Measurements from ENCODE around the gene ADIPOQ. TPM values are rescaled to one million over a fixed set of nuclear protein-coding genes. Genes with fewer than 3 reads are reported as not detected.

The ADIPOQ gene
- total and polyA plus RNA-seq, 2 of the 13 experiments (the other 11 are each of a cell fraction or from before 2014, with no cell fraction given) = not detected

DNA sequence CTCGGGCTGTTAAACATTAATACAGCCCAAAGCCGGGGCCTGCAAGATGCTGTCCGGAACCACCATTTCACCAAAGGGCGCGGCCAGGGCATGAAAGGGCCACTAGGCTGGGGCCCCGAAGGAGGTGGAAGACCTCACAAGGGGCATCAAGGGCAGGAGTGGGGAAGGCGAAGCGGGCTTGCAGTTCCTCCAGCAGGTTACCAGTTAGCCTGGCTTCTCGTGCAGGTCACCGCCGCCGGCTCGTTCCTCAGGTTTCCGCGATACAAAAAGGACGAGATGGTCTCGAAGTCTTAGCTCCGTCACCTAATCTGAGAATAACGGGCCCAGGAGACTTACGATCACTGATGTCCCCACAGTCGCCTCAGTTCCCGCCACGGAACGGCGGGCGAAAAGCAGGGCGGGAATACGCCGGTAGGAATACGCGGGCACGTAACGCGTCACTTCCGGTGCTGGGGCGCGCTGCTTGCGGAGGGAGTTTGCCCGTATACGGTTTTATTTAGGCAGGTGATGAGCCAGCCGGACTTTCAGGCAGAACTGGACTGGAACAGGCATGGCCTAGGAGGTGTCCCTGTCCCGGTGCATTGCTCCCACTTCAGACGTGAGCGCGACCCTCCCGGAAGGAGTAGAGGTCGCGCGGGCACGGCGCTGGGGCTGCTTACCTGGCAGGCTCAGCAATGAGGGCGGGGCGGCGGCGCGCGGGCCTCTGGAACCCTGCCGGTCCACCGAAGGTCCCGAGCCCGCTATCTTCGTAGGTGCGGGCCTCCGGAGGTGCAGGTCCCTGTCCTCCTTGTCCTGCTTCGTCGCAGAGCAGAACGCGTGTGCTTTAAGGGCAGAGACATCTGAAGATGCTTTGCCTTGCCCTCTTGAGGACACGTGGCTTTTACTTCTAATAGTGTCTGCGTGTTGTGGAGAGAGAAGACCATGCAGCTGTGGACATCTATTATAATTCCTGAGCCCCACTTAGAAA is 36.1 kb upstream of the ADIPOQ start, which contains the start of gene RFC4 (continued):
- TF ChIP-seq, protein P1, sequence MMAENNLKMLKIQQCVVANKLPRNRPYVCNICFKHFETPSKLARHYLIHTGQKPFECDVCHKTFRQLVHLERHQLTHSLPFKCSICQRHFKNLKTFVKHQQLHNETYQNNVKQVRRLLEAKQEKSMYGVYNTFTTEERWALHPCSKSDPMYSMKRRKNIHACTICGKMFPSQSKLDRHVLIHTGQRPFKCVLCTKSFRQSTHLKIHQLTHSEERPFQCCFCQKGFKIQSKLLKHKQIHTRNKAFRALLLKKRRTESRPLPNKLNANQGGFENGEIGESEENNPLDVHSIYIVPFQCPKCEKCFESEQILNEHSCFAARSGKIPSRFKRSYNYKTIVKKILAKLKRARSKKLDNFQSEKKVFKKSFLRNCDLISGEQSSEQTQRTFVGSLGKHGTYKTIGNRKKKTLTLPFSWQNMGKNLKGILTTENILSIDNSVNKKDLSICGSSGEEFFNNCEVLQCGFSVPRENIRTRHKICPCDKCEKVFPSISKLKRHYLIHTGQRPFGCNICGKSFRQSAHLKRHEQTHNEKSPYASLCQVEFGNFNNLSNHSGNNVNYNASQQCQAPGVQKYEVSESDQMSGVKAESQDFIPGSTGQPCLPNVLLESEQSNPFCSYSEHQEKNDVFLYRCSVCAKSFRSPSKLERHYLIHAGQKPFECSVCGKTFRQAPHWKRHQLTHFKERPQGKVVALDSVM (CRISPR knock-in tag; IDR thresholded peaks at IDR 0.05) = peak; percentile 46; the same call in 1 of the 2 replicates
- TF ChIP-seq ELF4 (CRISPR knock-in tag; IDR thresholded peaks at IDR 0.05; ENCODE audit: borderline replicate concordance) = peak; percentile 95; the same call in 1 of the 2 replicates
- TF ChIP-seq, protein P2, sequence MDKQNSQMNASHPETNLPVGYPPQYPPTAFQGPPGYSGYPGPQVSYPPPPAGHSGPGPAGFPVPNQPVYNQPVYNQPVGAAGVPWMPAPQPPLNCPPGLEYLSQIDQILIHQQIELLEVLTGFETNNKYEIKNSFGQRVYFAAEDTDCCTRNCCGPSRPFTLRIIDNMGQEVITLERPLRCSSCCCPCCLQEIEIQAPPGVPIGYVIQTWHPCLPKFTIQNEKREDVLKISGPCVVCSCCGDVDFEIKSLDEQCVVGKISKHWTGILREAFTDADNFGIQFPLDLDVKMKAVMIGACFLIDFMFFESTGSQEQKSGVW (CRISPR knock-in tag; IDR thresholded peaks at IDR 0.05; ENCODE audit: borderline replicate concordance) = no peak
- peak; percentile 44; the same call in 1 of the 2 replicates for TF ChIP-seq ZSCAN21 (CRISPR knock-in tag; IDR thresholded peaks at IDR 0.05; ENCODE audit: borderline replicate concordance)
- no peak for TF ChIP-seq ZNF10 (CRISPR knock-in tag; IDR thresholded peaks at IDR 0.05; ENCODE audit: borderline replicate concordance, low read depth)
- TF ChIP-seq NCOA2 (CRISPR knock-in tag; IDR thresholded peaks at IDR 0.05) = peak; percentile 65
- no peak for TF ChIP-seq RAD51 (IDR thresholded peaks at IDR 0.05; ENCODE audit: borderline replicate concordance)
- TF ChIP-seq JUN (CRISPR knock-in tag; IDR thresholded peaks at IDR 0.05) = no peak; the same call in 1 of the 2 replicates
- no peak for TF ChIP-seq ZNF207 (IDR thresholded peaks at IDR 0.05; ENCODE audit: borderline replicate concordance)
- 0 out of 2 replicates have a peak, but pooled peaks have one; percentile 10 for TF ChIP-seq ZFP37 (CRISPR knock-in tag; IDR thresholded peaks at IDR 0.05; ENCODE audit: borderline replicate concordance)
- TF ChIP-seq, protein P3, sequence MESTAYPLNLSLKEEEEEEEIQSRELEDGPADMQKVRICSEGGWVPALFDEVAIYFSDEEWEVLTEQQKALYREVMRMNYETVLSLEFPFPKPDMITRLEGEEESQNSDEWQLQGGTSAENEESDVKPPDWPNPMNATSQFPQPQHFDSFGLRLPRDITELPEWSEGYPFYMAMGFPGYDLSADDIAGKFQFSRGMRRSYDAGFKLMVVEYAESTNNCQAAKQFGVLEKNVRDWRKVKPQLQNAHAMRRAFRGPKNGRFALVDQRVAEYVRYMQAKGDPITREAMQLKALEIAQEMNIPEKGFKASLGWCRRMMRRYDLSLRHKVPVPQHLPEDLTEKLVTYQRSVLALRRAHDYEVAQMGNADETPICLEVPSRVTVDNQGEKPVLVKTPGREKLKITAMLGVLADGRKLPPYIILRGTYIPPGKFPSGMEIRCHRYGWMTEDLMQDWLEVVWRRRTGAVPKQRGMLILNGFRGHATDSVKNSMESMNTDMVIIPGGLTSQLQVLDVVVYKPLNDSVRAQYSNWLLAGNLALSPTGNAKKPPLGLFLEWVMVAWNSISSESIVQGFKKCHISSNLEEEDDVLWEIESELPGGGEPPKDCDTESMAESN (CRISPR knock-in tag; conservative IDR thresholded peaks at IDR 0.05) = peak; percentile 90
- TF ChIP-seq, protein P4, sequence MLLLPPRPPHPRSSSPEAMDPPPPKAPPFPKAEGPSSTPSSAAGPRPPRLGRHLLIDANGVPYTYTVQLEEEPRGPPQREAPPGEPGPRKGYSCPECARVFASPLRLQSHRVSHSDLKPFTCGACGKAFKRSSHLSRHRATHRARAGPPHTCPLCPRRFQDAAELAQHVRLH (CRISPR knock-in tag; IDR thresholded peaks at IDR 0.05; ENCODE audit: borderline replicate concordance, low read depth) = peak; percentile 85; the same call in 1 of the 2 replicates
- no peak for TF ChIP-seq RBM22 (optimal IDR thresholded peaks at IDR 0.05; ENCODE audit: low read length)
- TF ChIP-seq, protein P5, sequence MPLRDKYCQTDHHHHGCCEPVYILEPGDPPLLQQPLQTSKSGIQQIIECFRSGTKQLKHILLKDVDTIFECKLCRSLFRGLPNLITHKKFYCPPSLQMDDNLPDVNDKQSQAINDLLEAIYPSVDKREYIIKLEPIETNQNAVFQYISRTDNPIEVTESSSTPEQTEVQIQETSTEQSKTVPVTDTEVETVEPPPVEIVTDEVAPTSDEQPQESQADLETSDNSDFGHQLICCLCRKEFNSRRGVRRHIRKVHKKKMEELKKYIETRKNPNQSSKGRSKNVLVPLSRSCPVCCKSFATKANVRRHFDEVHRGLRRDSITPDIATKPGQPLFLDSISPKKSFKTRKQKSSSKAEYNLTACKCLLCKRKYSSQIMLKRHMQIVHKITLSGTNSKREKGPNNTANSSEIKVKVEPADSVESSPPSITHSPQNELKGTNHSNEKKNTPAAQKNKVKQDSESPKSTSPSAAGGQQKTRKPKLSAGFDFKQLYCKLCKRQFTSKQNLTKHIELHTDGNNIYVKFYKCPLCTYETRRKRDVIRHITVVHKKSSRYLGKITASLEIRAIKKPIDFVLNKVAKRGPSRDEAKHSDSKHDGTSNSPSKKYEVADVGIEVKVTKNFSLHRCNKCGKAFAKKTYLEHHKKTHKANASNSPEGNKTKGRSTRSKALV (CRISPR knock-in tag; IDR thresholded peaks at IDR 0.05) = no peak
- TF ChIP-seq, protein P6, sequence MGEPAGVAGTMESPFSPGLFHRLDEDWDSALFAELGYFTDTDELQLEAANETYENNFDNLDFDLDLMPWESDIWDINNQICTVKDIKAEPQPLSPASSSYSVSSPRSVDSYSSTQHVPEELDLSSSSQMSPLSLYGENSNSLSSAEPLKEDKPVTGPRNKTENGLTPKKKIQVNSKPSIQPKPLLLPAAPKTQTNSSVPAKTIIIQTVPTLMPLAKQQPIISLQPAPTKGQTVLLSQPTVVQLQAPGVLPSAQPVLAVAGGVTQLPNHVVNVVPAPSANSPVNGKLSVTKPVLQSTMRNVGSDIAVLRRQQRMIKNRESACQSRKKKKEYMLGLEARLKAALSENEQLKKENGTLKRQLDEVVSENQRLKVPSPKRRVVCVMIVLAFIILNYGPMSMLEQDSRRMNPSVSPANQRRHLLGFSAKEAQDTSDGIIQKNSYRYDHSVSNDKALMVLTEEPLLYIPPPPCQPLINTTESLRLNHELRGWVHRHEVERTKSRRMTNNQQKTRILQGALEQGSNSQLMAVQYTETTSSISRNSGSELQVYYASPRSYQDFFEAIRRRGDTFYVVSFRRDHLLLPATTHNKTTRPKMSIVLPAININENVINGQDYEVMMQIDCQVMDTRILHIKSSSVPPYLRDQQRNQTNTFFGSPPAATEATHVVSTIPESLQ (CRISPR knock-in tag; conservative IDR thresholded peaks at IDR 0.05) = no peak
